ENCODE measurements around the gene ZNF423. TPM values are rescaled to one million over a fixed set of nuclear protein-coding genes. Genes with fewer than 3 reads are reported as not detected.

ZNF423 gene
- total and polyA plus RNA-seq, 9 of the 15 experiments (the other 6 are each of a cell fraction or from before 2014, with no cell fraction given) = not detected

GRCh38 chr16:49785970-49786369, 69.9 kb downstream of the ZNF423 start:
- peak overlapping the region in 1 of 2 experiments; percentile 17; a peak in 1 of 4 replicates for H3K9ac ChIP-seq (ENCODE audit: insufficient read depth in 1 of 2, low read depth in 2 of 2, low read length in 2 of 2)
- H3K27ac ChIP-seq (ENCODE audit: extremely low read depth, low read depth, low read length) = no peak overlapping the region
- no peak overlapping the region for H3K4me2 ChIP-seq (ENCODE audit: insufficient read depth, low read length)
- ChIA-PET POLR2A (interaction anchor here (1.2 kb wide), 1 partner anchor 45 kb away, joined by 3 read pairs; no protein-coding TSS in a partner anchor), CTCF (ENCODE audit: low intra/inter-chr PET ratio) (no interaction called here)
- DNase-seq (ENCODE audit: extremely low read depth in 1 of 4, low spot score in 3 of 4) (no peak), ATAC-seq (no peak), FAIRE-seq (no peak)
- H4K20me1 ChIP-seq (replicated peaks; ENCODE audit: control insufficient read depth, insufficient read depth, low read length) = peaks cover 2% of the 10 kb centered on the region; the same call in 1 of the 2 replicates
- no peak for TF ChIP-seq JUNB (CRISPR knock-in tag; conservative IDR thresholded peaks at IDR 0.05)
- no peak for TF ChIP-seq NFYB (IDR thresholded peaks at IDR 0.05; ENCODE audit: extremely low read depth, insufficient read length)
- no peak for TF ChIP-seq ZNF655 (CRISPR knock-in tag; IDR thresholded peaks at IDR 0.05)
- TF ChIP-seq ZNF57 (CRISPR knock-in tag; IDR thresholded peaks at IDR 0.05) = no peak
- no peak for TF ChIP-seq ZNF511 (CRISPR knock-in tag; IDR thresholded peaks at IDR 0.05)
- TF ChIP-seq ZNF592 (IDR thresholded peaks at IDR 0.05) = no peak
- no peak for TF ChIP-seq GATAD2A (IDR thresholded peaks at IDR 0.05)
- TF ChIP-seq CC2D1A (IDR thresholded peaks at IDR 0.05) = no peak
- no peak for TF ChIP-seq ZSCAN29 (IDR thresholded peaks at IDR 0.05)
- no peak for TF ChIP-seq HDAC8 (tag; IDR thresholded peaks at IDR 0.05)
- no peak for TF ChIP-seq ZNF507 (tag; conservative IDR thresholded peaks at IDR 0.05)
- TF ChIP-seq ZKSCAN8 (CRISPR knock-in tag; IDR thresholded peaks at IDR 0.05) = no peak
- TF ChIP-seq ZNF239 (CRISPR knock-in tag; IDR thresholded peaks at IDR 0.05) = no peak
- TF ChIP-seq ZNF830 (CRISPR knock-in tag; IDR thresholded peaks at IDR 0.05) = no peak
- TF ChIP-seq BHLHE40 (IDR thresholded peaks at IDR 0.05; ENCODE audit: low read length) = no peak
- TF ChIP-seq FIP1L1 (IDR thresholded peaks at IDR 0.05; ENCODE audit: low read depth, low read length, poor library complexity, severe bottlenecking) = no peak
- TF ChIP-seq ZNF398 (CRISPR knock-in tag; IDR thresholded peaks at IDR 0.05) = no peak
- intact Hi-C loops (cut with micrococcal nuclease) (no loop called here), in situ Hi-C loops (cut with MboI) (no loop called here)
- BruUV-seq (replicated peaks) = no TSS peak
- no peaks in the 10 kb centered on the region for H3K9me1 ChIP-seq (ENCODE audit: control insufficient read depth, insufficient read depth, low read length)
- no peaks in the 10 kb centered on the region for H3K36me3 ChIP-seq (ENCODE audit: control insufficient read depth, insufficient read depth, low read length)
- H2AFZ ChIP-seq (ENCODE audit: low read depth, low read length) = no peak overlapping the region
- no peak overlapping the region for H3K4me3 ChIP-seq
- no peaks in the 10 kb centered on the region for H3K79me2 ChIP-seq (ENCODE audit: control insufficient read depth, insufficient read depth, low read length)
- 0% methylated on average over 11 of the region's 11 CpGs for WGBS (ENCODE audit: insufficient coverage, low coverage, missing lambda C conversion rate)
- no peaks in the 10 kb centered on the region for H3K4me1 ChIP-seq (replicated peaks in 1 of 2; ENCODE audit: control insufficient read depth in 2 of 2, insufficient read depth in 2 of 2, low read length in 2 of 2)
- H3K9me3 ChIP-seq (replicated peaks; ENCODE audit: control insufficient read depth, insufficient read depth, low read depth, low read length) = no peaks in the 10 kb centered on the region
- peaks cover 0 to 19% of the 10 kb centered on the region in 2 experiments; a peak in 1 of 5 replicates for H3K27me3 ChIP-seq (ENCODE audit: control insufficient read depth in 2 of 2, insufficient read depth in 2 of 2, low read length in 2 of 2)
